ENCODE data around the gene RPS26. TPM values are rescaled to one million over a fixed set of nuclear protein-coding genes. Genes with fewer than 3 reads are reported as not detected.
"Not testable (repeated sequence)": the region's sequence is repeated elsewhere in the genome, so short reads cannot be mapped to it uniquely, and the experiment has no call there.

Gene RPS26
- total RNA-seq, 1 experiment from 2014 or later = 77.2 TPM

DNA sequence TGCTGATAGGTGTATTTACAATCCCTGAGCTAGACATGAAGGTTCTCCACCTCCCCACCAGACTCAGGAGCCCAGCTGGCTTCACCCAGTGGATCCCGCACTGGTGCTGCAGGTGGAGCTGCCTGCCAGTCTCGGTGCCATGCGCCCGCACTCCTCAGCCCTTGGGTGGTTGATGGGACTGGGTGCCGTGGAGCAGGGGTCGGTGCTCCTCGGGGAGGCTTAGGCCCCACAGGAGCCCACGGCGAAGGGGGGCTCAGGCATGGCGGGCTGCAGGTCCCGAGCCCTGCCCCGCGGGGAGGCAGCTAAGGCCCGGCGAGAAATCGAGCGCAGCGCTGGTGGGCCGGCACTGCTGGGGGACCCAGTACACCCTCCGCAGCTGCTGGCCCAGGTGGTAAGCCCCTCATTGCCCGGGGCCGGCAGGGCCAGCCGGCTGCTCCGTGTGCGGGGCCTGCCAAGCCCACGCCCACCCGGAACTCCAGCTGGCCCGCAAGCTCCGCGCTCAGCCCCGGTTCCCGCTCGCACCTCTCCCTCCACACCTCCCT is 41.6 kb upstream of the RPS26 start:
- H3K4me3 Mint-ChIP-seq; H3K27me3 Mint-ChIP-seq (ENCODE audit: low read depth); DNase-seq (ENCODE audit: low spot score); ATAC-seq; H3K4me1 Mint-ChIP-seq; H3K9me3 Mint-ChIP-seq; H3K27ac Mint-ChIP-seq: not testable (repeated sequence)
- ChIA-PET CTCF (interaction anchor here (0.7 kb wide), 1 partner anchor 85 kb away, joined by 3 read pairs; no protein-coding TSS in a partner anchor), POLR2A (interaction anchor here (1.5 kb wide), 1 partner anchor 26 kb away, joined by 3 read pairs; the partner anchor contains the start of gene RAB5B)
- peaks cover 37% of the 10 kb centered on the region for H3K36me3 Mint-ChIP-seq

GRCh38 chr12:56001487-56002100 is 40.1 kb upstream of the RPS26 start:
- H3K4me3 Mint-ChIP-seq = no peak overlapping the region
- CTCF ChIA-PET = no interaction called here

GRCh38 chr12:56003376-56003775 is 38.3 kb upstream of the RPS26 start:
- H3K4me3 Mint-ChIP-seq; POLR2A ChIA-PET; DNase-seq (ENCODE audit: low spot score); H3K9me3 Mint-ChIP-seq; H3K27ac Mint-ChIP-seq; ATAC-seq; H3K27me3 Mint-ChIP-seq (ENCODE audit: low read depth): not testable (repeated sequence)
- Mint-ChIP-seq H3K36me3 (peaks cover 39% of the 10 kb centered on the region), H3K4me1 (peaks cover 15% of the 10 kb centered on the region)
- CTCF ChIA-PET = interaction anchor here (0.6 kb wide), 1 partner anchor 626 kb away, joined by 3 read pairs; the partner anchor contains the start of gene BAZ2A

More at GRCh38 chr12:56001487-56002100, 40.1 kb upstream of the RPS26 start:
- TF ChIP-seq FOXK1 (CRISPR knock-in tag; IDR thresholded peaks at IDR 0.05) = no peak
- TF ChIP-seq ZSCAN18 (CRISPR knock-in tag; IDR thresholded peaks at IDR 0.05) = no peak
- TF ChIP-seq, protein P1, sequence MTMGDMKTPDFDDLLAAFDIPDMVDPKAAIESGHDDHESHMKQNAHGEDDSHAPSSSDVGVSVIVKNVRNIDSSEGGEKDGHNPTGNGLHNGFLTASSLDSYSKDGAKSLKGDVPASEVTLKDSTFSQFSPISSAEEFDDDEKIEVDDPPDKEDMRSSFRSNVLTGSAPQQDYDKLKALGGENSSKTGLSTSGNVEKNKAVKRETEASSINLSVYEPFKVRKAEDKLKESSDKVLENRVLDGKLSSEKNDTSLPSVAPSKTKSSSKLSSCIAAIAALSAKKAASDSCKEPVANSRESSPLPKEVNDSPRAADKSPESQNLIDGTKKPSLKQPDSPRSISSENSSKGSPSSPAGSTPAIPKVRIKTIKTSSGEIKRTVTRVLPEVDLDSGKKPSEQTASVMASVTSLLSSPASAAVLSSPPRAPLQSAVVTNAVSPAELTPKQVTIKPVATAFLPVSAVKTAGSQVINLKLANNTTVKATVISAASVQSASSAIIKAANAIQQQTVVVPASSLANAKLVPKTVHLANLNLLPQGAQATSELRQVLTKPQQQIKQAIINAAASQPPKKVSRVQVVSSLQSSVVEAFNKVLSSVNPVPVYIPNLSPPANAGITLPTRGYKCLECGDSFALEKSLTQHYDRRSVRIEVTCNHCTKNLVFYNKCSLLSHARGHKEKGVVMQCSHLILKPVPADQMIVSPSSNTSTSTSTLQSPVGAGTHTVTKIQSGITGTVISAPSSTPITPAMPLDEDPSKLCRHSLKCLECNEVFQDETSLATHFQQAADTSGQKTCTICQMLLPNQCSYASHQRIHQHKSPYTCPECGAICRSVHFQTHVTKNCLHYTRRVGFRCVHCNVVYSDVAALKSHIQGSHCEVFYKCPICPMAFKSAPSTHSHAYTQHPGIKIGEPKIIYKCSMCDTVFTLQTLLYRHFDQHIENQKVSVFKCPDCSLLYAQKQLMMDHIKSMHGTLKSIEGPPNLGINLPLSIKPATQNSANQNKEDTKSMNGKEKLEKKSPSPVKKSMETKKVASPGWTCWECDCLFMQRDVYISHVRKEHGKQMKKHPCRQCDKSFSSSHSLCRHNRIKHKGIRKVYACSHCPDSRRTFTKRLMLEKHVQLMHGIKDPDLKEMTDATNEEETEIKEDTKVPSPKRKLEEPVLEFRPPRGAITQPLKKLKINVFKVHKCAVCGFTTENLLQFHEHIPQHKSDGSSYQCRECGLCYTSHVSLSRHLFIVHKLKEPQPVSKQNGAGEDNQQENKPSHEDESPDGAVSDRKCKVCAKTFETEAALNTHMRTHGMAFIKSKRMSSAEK (CRISPR knock-in tag; IDR thresholded peaks at IDR 0.05; ENCODE audit: borderline replicate concordance) = no peak
- TF ChIP-seq ZNF263 (CRISPR knock-in tag; IDR thresholded peaks at IDR 0.05; ENCODE audit: low read depth) = no peak
- TF ChIP-seq SMAD4 (CRISPR knock-in tag; IDR thresholded peaks at IDR 0.05) = no peak
- TF ChIP-seq ZNF138 (CRISPR knock-in tag; conservative IDR thresholded peaks at IDR 0.05) = no peak
- TF ChIP-seq ZNF423 (CRISPR knock-in tag; IDR thresholded peaks at IDR 0.05) = no peak
- no peak for TF ChIP-seq E2F4 (CRISPR knock-in tag; IDR thresholded peaks at IDR 0.05; ENCODE audit: borderline replicate concordance, low read depth)
- no peak for TF ChIP-seq RORB (CRISPR knock-in tag; IDR thresholded peaks at IDR 0.05)
- TF ChIP-seq ESRRA (CRISPR knock-in tag; IDR thresholded peaks at IDR 0.05; ENCODE audit: borderline replicate concordance) = no peak
- no peak for TF ChIP-seq ELF4 (CRISPR knock-in tag; IDR thresholded peaks at IDR 0.05; ENCODE audit: low read depth)
- no peak for ATAC-seq
- DNase-seq (ENCODE audit: low spot score) = no peak
- H3K36me3 Mint-ChIP-seq = peaks cover 39% of the 10 kb centered on the region
- POLR2A ChIA-PET = no interaction called here
- H3K27me3 Mint-ChIP-seq (ENCODE audit: low read depth) = no peaks in the 10 kb centered on the region
- no peak overlapping the region; the same call in 1 of the 2 replicates for H3K27ac Mint-ChIP-seq
- H3K4me1 Mint-ChIP-seq = peaks cover 13% of the 10 kb centered on the region
- H3K9me3 Mint-ChIP-seq = no peaks in the 10 kb centered on the region
